HFF-Myc (cell line): ENCODE data around the gene AMACR.

ENCODE experiments used
- DNase-seq: peaks from one replicate; pipeline ENCODE4 v3.0.0-alpha.2; 2011; ENCODE audit warnings: low read depth; ENCODE audit errors: extremely low read depth
- H3K4me3 ChIP-seq: replicated peaks from 2 replicates; pipeline ENCODE4 v1.5.1; 2011; ENCODE audit warnings: low read depth, mild to moderate bottlenecking, control low read depth, low read length
- TF ChIP-seq, protein P1 (sequence below): IDR thresholded peaks from 2 replicates; pipeline ENCODE4 v1.5.1; 2012; ENCODE audit warnings: mild to moderate bottlenecking, low read depth, low read length, control low read depth; ENCODE audit errors: missing control alignments

Gene AMACR

DNA sequence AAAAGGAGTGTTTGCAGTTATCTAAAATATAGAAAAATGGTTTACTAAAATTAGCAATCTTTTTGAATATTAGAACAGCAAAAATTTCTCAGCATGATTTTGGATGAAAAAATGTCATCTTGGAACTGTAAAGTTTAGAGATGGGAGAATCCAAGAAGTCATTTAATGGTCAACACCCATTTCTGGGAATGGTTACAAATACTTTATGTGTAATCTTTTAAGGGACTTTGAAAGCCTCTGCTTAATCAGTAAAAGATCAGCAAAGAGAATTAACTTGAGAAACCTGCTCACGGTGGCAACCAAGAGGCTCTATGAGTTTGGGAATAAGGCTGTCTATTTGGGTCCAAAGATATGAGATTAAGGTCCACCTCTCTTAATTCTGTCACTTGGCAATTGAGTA lies 22.2 kb upstream of the AMACR start:
- TF ChIP-seq, protein P1, sequence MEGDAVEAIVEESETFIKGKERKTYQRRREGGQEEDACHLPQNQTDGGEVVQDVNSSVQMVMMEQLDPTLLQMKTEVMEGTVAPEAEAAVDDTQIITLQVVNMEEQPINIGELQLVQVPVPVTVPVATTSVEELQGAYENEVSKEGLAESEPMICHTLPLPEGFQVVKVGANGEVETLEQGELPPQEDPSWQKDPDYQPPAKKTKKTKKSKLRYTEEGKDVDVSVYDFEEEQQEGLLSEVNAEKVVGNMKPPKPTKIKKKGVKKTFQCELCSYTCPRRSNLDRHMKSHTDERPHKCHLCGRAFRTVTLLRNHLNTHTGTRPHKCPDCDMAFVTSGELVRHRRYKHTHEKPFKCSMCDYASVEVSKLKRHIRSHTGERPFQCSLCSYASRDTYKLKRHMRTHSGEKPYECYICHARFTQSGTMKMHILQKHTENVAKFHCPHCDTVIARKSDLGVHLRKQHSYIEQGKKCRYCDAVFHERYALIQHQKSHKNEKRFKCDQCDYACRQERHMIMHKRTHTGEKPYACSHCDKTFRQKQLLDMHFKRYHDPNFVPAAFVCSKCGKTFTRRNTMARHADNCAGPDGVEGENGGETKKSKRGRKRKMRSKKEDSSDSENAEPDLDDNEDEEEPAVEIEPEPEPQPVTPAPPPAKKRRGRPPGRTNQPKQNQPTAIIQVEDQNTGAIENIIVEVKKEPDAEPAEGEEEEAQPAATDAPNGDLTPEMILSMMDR: no peak
- H3K4me3 ChIP-seq: no peak overlapping the region
- no peak for DNase-seq

DNA sequence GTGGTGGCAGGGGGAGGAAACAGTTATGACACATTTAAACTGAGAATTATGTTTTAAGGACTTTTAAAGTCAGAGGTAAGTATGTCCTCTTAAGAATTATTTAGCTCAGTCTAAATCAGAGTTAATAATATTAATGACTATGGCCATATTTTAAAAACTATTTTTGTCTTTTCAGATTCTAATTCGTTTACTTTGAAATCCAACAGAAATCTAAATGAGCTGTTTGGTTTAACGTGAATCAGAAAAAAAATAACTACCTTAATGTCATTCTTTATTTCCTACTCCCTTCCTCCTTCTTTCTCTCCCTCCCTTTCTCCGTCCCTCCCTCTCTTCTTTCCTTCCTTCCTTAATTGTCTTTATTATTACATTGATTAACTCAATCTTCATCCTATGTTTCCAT lies 20.5 kb upstream of the AMACR start:
- TF ChIP-seq, protein P1: no peak
- no peak overlapping the region for H3K4me3 ChIP-seq
- DNase-seq: no peak

DNA sequence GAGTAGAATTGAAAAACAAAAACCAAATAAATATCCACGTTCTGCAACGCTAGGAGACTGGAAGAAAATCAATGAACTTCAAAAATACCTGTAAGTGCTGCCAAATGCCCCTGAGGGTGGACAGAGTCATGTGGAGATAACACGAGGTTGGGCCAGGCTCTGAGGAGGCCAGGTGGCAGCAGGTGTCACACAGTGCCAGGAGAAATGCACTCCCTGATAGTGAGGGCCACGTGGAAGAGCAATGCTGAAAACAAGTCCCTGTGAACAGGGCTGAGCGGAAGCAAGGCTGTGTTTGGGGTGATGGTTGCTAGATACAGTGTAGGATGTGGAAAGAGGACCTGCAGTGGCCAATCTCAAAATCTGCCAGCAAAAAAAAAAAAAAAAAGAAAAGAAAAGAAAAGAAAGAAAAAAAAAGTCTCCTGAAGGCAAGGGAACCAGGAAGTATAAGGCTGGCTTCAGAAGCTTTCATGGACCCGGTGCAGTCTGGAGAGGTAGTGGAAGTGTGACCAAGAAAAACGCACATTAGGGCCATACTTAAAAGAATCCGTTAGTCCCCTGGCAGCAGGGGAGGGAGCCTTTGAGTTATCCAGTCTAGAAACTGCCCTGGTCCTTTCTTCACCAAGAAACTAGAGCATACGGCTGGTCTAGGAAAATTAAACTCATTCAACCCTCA lies 18.4 kb upstream of the AMACR start:
- DNase-seq: no peak
- TF ChIP-seq, protein P1: no peak

DNA sequence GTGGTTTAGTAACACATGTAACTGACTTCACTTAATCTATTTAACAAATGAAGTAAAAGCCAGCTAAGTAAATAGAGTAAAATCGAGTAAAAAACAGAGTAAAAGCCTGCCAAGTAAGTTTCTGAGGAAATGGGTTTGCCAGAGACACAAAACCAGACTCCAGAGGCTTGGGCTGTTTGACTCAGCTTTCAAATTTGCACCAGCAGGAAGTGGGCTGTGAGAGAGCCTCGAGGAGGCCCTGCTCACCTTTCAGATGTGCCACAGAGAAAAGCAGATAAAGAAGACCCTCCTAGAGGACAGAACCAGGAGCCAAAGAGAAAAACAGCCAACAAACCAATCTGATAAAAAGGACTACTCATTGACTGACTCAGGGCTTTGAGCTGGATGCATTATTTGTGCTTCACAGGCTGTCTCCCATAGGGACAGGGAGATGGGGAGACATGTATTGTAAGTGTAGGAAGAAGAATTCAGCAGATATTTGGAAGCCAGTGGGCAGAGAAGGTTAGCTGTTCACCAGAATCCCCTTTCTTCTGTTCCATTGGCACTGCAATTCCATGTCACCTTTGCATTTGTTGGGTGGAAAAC lies 14.4 kb upstream of the AMACR start:
- no peak for DNase-seq
- H3K4me3 ChIP-seq: no peak overlapping the region
- TF ChIP-seq, protein P1: no peak

More for the DNA sequence above, 18.4 kb upstream of the AMACR start:
- H3K4me3 ChIP-seq: no peak overlapping the region

DNA sequence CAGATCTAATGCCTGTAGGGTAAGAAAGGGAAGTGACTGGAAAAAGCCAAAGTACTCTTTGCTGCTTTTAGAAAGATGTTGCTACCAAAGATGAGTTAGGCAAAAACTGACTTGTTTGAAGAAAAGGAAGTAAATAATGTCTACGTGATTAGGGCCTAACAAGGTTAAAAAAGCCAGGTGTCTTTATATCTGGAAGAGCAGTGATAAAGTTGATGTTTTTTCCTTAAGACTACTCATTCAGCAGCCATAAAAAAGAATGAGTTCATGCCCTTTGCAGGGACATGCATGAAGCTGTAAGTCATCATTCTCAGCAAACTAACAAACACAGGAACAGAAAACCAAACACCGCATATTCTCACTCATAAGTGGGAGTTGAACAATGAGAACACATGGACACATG lies 13.5 kb upstream of the AMACR start:
- TF ChIP-seq, protein P1: no peak
- H3K4me3 ChIP-seq: no peak overlapping the region
- DNase-seq: no peak

DNA sequence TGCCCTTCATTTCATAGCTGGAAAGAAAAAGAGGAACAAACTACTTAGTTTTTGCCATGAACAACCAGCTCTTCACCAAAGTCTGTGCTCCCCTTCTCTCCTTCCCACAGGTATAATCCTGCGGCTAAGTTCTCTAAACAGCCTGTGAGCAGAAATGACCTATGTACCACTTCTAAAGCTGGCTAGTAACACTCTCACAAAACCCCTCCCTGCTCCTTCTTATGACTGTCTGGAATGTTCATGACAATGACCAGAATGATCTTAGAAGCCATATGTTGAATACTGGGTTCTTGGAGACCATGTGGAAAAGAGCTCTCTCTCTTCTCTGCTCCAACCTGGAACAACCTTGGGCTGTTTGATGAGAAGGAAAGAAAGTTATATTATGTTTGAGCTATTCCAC lies 12.9 kb upstream of the AMACR start:
- H3K4me3 ChIP-seq: no peak overlapping the region
- TF ChIP-seq, protein P1: no peak
- no peak for DNase-seq
